GM04503 (cell line): ENCODE results near the gene ATP2A3.
"Not testable (repeated sequence)": the region's sequence is repeated elsewhere in the genome, so short reads cannot be mapped to it uniquely, and the experiment has no call there.

Experiments used
- DNase-seq: peaks from one replicate; pipeline ENCODE4 v3.0.0-alpha.2; 2012; ENCODE audit warnings: low read depth

The ATP2A3 gene

GRCh38 chr17:3954976-3955672 is 9.1 kb downstream of the ATP2A3 start:
- DNase-seq: no peak

GRCh38 chr17:3954086-3954485 is 10.2 kb downstream of the ATP2A3 start:
- no peak for DNase-seq

GRCh38 chr17:3953542-3953941 is 10.7 kb downstream of the ATP2A3 start:
- no peak for DNase-seq

GRCh38 chr17:3952186-3952585 is 12.1 kb downstream of the ATP2A3 start:
- DNase-seq: no peak

- no peak for DNase-seq
Observed at GRCh38 chr17:3951420-3951819, 12.8 kb downstream of the ATP2A3 start.

- no peak for DNase-seq
Observed at GRCh38 chr17:3951003-3951402, 13.2 kb downstream of the ATP2A3 start.

GRCh38 chr17:3950584-3950983 is 13.7 kb downstream of the ATP2A3 start:
- DNase-seq: no peak

- DNase-seq: no peak
Observed at GRCh38 chr17:3949418-3949817, 14.8 kb downstream of the ATP2A3 start.

GRCh38 chr17:3948551-3948950 is 15.7 kb downstream of the ATP2A3 start:
- DNase-seq: not testable (repeated sequence)

- DNase-seq: no peak
Observed at GRCh38 chr17:3947318-3947810, 16.9 kb downstream of the ATP2A3 start.

- DNase-seq: no peak
Observed at GRCh38 chr17:3946711-3947235, 17.5 kb downstream of the ATP2A3 start.

- no peak for DNase-seq
Observed at GRCh38 chr17:3944485-3945388, 19.5 kb downstream of the ATP2A3 start.

- DNase-seq: no peak
Observed at GRCh38 chr17:3943240-3943891, 20.9 kb downstream of the ATP2A3 start.

- no peak for DNase-seq
Observed at GRCh38 chr17:3940965-3941698, 23.1 kb downstream of the ATP2A3 start.

- DNase-seq: no peak
Observed at GRCh38 chr17:3937359-3937758, 26.9 kb downstream of the ATP2A3 start.

GRCh38 chr17:3935825-3936355 is 28.3 kb downstream of the ATP2A3 start:
- no peak for DNase-seq

- no peak for DNase-seq
Observed at GRCh38 chr17:3935140-3935542, 29.1 kb downstream of the ATP2A3 start.

GRCh38 chr17:3929764-3930163 is 34.5 kb downstream of the ATP2A3 start:
- DNase-seq: no peak

- no peak for DNase-seq
Observed at GRCh38 chr17:3929181-3929580, 35.1 kb downstream of the ATP2A3 start.

GRCh38 chr17:3928406-3928805 is 35.8 kb downstream of the ATP2A3 start:
- DNase-seq: no peak

GRCh38 chr17:3927628-3928340 is 36.5 kb downstream of the ATP2A3 start:
- DNase-seq: no peak
